GM21515 (cell line): Measurements from ENCODE around the gene IMPDH1.

Experiments used
- ATAC-seq: cut with Tn5 transposase; IDR thresholded peaks from one replicate; pipeline ENCODE4 v1.9.1; 2021; ENCODE audit not compliant: unreplicated experiment

The IMPDH1 gene

DNA sequence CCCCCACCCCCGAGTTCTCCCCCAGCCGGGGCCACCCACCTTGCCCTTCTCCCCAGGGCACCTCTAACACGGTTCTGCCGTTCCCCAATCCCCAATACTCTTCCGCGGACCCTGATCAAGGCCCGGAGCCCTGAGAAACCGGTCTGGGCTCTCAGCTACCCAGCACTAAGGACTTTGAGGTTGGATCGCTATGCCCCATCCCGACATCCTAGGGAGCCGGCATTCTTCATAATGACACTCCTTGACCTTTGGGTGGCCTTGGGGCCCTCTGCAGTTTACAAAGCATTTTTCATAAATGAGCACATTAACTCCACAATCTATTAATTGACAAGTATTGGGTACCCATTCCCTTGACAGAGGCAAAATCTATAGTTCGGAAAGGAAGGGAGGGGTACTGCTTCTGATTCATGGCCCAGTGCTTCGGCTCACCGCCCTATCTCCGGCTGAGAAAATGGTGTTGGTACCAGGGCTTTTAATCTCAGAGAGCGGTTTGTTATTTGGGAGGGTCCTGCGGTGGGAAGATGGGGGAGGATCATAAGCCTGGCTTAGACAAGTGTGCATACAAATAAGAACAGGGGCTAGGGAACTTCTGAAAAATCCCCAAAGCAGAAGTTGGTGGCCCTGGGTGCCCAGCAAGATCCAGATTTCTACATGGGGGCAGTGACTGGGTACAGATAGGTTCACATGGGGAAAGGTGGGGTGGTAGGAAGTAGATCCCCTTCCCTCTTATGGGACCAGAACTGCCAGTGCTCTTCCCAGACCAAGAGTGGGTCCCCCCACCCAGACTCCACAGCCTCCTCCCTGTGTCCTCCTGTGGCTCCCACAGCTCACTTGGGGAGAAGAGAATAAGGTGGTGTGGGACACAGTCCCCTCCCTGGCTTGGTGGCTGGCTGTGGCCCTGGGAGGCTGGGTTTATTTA is 3.2 kb downstream of the IMPDH1 start:
- no peak for ATAC-seq

DNA sequence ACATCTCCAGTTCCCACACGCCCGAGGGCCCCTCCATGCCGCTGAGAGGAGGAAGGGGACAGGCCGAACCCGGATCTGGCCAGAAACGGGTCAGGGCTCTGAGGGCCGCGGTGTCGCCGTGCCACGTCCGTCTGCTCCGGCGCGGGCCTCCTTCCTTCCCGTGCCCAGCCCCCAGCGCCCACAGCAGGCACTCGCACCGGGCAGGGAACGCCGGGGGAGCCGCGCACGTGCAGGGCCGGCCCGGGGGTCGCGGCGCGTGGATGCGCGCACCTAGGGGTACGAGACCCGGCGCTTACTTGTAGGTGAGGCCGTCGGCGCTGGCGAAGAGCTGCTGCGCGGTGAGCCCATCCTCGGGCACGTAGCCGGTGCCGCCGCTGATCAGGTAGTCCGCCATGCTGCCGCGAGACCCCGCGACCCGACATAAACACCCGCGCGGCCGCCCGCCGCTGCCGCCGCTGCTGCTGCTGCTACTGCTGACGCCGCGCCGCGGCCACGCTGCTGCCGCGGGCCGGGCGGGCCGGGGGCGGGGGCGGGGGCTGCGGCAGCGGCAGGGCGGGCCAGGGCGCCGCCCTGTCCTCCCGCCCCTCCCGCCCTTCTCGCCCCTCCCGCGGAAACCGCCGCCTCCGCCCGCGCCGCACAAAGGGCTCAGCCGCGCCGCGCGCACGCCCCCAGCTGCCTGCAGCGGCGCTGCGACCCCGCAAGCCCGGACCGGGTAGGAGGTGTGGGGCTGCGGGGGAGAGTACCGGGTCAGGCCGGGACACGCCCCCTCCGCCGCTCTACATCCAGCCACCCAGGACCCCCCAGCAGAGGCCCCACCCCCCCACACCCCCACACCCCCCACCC is 4.1 kb downstream of the IMPDH1 start:
- no peak for ATAC-seq

DNA sequence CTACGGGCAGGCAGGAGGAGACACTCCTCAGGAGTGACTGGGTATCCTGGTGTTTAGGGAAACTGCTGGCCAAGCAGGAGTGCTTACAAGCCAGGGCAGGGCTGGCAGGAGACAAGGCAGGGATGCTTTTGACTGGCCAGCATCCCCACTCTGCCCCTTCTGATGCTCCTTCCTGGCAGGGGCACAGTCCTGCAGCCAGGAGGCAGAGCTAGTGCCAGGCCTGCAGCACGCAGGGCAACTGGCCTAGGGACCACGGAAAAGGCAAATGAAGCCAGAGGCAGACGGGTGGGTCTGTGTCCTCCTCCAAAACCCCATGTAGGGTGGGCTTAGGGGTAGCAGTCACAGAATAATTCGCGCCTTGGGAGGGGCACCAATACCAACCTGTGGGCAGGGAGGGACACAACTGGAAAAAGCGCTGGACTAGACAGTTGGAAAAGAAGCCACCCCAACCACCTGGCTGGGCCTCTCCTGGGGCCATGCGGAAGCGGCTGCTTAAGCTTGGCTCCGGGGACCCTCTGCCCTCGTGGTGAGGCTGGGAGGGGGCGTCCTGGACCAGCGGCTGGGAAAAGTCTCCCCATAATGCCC is 4.8 kb downstream of the IMPDH1 start:
- no peak for ATAC-seq

DNA sequence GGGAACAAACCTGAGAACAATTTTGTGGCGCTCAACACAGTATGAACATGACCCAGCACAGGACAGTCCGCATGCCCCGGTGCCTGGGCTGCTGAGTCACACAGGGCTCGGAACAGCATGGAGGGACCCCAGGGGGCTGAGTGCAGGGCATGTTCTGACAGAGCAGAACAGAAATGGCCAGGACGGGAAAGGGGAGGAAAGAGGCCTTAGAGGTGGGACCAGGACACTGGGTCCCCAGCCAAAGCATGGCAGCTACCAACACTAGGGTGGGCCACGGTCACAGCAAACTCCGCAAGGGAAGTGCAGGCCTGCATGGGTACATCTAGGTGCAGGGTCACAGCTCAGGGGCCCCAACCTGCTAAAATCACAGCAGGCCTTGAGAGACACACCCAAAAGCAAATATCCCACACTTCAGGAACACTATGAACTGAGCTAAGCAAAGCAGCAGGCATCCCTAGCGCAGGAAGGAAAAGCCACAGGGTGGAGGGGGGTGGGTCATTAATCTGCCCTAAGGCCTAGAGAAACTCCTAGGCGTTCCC is 5.6 kb downstream of the IMPDH1 start:
- ATAC-seq, result no peak

DNA sequence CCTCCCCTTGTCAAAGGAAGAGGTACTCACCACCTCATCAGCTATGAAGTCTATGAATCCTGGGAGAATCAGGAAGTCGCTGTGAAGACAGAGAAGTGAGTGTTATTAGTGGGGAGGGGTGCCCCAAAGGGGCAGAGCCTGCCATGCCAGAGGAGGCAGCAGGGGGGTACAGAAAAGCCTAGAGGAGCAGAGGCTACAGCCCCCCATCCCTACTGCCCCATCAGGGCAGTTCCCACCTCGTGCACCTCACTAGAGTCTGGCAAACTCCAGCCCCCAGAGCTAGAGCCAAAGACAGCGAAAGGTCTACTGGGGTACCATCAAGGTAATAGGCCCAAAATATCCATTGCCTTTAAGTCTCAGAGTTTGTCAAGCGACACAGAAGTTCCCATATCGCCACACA is 6.1 kb downstream of the IMPDH1 start:
- ATAC-seq, result no peak

DNA sequence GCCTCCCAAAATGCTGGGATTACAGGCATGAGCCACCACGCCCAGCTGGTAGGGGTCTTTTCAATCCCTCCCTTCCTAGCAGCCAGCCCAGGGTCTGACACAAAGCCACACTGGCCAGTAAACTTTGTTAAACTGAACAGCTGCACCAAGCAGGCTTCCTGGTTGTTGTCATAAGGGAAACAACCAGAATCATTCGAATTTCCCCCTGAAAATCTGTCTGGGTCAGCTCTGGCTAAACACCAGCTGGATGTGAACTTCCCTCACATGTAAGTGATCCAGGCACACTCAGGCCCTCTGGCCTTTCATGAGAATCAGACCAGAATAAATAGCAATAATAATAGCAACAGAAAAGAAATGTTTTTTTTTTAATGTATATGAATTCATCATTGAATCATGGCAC is 7.4 kb downstream of the IMPDH1 start:
- ATAC-seq, result no peak

DNA sequence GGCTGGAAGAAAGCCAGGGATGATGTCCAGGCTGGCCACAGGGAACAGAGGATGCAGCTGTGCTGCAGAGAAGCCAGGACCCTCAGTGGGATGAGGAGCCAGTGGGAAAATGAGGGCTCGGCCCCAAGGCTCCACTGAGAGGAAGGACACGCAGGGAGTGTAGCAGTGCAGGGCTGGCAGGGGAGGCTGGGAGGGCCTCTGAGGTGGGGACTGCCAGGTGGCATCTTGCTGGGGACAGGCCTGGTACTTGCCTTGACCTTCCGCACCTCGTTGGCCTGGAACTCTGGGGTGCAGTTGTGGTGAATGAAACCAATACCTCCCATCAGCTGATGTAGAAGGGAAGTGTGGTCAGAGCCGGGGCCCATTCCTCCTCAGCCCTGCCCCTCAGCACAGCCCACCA is 9.2 kb downstream of the IMPDH1 start:
- no peak for ATAC-seq

DNA sequence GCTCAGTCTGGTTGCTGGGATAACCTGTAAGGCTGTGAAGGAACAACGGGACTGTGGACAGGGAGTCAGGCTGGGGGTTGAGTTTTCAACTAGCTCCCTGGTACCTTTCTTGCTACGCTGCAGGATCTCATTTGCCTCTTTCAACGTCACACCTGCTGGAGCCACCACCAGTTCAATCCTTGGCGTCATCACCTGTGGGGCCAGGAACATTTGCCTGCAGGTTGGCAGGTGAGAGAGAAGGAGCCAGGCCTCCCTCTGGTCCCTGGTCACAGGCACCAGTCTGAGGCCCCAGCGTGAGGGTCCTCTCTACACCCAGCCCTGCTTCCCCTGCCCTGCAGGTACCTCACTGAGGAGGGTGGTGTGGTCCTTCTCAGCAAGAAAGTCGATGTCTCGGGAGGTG is 9.8 kb downstream of the IMPDH1 start:
- ATAC-seq, result no peak

DNA sequence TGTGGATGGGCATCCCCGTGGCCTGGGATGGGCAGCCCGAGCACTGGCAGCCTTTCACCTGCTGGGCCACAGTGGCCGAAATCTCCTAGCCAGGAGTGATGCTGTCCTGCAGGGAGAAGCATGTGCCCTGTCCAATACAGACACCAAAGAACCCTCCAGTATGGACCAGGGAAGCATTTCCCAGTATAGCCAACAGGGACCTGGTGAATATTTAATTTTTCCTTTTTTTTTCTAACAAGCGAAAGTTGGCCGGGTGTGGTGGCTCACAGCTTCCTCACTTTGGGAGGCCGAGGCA is 11.0 kb downstream of the IMPDH1 start:
- no peak for ATAC-seq

DNA sequence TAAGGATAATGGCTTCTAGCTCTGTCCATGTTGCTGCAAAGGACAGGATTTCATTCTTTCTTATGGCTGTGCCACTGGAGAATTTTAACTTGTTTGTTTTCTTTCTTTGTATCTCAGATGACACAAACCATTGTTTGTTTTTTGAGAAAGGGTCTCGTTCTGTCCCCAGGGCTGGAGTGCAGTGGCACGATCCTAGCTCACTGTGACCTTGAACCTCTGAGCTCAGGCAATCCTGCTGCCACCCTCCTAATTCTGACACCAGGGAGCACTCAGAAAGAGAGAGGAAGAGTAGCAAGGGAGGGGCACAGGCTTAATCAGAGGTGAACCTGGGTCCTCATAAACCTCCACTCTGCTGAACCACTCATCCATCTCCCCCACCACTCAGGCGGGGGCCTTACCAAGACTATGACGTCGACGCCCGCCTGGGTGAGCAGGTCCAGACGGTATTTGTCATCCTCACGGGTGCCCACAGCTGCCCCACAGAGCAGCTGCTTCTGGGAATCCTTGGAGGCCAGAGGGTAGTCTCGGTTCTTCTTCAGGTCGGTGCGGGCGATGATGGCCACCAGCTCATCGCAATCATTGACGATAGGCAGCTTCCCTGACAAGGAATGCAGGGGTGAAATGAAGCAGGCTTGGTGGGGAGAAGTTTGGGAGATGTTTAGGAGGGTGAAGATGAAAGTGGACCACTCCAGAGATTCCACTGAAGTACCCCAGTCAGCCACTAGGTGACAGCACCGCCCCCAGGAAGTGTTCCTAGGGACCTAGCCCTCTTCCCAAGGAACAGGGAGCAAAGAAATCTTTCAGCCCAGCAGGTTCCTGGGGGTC is 11.6 kb downstream of the IMPDH1 start:
- no peak for ATAC-seq

DNA sequence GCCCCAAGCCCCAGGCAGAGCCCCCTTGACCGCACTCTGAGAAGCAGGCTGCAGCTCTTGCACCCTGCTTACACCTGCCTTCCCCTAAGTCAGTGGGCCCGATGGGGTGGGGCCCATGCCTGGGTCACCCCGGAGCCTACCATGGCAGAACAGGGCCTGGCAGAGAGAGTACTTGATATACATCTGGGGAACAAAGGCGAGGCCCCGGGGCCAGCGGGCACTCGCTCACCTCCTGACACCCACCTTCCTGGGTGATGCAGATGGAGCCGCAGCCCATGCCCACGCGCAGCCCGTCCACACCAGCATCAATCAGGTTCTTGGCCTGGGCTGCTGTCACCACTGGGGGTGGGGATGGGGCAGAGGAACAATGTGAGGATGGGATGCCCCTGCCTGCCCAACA is 13.4 kb downstream of the IMPDH1 start:
- ATAC-seq, result no peak

DNA sequence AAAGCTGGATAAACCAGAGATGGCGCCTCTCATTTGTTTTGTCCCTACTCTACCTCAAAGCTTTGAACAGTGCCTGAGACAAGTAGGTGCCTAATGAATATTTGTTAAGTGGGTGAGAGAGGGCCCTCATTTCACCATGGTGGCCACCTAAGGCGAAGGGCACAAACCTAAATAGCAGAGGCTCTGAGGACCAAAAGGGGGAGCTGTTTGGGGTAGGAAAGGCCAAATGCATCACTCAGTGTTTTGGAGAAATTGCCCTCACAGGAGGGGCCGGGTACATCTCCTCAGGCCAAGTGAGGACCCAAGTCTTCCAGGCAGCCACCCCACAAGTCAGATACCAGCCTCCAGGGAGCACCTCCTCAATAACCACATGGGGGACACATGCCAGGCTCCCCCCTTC is 14.0 kb downstream of the IMPDH1 start:
- no peak for ATAC-seq

DNA sequence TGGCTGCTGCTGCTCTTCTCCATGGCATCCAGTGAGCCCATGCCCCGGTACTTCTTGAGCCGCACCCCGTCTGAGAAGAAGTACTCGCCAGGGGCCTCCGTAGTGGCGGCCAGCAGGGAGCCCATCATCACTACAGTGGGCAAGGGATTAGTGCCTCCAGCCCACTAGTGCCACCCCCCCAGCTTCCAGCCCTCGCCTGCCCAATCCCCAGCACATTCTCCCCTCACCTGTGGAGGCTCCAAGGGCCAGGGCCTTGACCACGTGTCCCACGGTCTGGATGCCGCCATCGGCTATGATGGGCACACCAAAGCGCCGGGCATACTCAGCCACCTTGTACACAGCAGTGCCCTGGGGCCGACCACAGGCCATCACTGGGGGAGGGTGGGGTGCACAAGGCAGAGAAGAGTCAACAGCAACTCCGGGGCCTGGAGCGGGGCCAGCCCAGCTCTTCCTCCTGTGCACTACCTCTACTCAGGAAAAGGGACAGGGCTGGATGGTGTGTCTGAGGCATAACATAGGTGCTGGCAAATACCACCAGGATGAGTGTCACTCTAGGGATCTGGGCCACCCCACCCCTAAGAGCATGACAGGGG is 14.8 kb downstream of the IMPDH1 start:
- no peak for ATAC-seq

DNA sequence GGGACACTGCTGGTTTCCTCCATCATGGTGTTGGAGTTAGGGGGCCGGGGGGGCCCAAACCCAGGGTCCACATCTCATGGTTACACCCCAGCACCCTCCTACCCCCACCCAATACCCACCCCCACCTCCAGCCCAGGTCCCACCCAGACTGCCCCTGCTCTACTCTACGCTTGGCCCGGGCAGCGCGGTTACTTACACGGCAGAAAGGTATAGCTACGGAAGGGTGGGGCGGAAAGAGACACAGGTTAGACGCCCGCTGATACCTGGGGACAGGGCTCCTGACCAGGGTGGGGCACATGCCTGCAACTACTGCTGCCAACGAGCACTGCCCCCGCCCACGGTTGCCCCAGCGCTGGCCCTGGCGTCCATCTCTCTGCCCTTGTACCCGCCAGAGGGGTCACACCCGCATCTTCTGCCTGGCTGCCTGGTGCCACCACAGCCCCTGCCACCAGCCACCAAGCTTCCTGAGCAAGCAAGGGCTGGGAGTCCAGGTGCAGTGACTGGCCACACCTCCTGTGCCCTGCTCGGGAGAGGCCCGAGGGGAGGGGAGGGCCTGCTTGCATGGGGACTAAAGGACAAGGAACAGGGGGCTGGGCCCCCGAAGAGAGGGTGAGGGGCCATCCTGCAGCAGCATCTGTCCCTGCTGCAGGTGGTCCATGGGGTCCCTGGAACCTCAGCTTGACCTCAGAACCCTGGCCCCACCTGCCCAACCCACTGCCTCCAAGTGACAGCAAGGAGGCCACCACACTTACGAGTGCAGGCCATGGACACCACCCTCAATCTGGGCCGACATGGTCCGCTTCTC is 16.1 kb downstream of the IMPDH1 start:
- no peak for ATAC-seq

DNA sequence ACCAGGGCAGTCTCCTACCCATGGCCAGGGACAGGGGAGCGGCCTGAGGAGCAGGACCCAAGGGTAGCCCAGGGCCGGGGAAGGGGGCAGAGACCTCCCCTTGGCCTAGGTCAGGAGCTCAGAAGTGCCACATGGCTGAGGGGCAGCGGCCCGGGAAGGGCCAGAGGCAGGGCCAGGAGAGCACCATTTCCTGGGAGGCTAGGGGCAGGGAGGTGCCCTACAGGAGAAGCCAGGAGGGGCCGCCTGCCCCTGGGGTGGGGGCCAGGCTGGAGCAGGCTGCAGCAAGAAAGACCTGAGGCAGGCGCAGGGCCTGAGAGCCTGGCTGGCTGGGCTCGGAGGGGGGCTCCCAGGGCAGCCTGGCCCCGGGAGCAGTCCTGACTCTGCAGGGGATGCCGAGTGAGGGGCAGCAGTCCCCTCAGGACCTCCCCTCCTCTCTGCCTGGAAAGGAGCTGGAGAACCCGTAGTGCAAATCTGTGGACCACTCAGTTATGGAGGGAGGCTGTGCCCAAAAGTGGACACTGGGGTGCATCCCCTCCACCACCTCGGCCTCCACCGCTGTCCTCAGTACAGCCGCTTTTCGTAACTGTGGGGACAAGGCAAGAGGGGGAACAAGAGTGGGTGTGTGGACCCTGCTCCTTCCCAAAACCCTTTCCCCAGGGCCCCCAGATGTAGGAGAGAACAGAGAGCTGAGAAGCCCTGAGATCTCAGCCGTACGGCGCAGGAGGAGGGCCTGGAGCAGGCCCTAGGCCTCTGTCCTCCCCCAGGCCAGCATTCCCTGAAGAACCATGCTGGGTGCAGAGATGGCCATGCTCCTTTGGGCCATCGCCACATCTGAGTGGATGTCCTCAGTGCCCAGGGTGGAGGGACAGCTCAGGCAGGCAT is 17.1 kb downstream of the IMPDH1 start:
- ATAC-seq, result no peak

DNA sequence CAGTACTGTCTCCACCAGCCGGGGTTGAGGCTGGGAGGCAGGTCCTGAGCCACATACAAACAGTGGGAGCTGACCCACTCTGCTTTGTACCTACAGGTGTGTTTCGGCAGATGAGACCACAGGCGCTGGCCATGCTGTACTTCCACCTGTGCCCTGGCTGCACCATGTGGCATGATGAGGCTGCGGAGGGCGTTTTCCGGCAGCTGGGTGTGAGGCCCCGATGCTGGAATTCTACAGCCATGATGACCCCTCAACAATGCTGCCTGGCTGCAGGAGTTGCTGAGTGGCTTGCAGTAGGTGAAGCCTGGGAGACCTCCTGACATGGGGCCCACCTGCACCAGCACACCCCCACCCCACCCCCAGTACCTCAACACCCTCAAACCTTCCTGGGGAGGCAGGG is 18.0 kb downstream of the IMPDH1 start:
- ATAC-seq, result no peak

DNA sequence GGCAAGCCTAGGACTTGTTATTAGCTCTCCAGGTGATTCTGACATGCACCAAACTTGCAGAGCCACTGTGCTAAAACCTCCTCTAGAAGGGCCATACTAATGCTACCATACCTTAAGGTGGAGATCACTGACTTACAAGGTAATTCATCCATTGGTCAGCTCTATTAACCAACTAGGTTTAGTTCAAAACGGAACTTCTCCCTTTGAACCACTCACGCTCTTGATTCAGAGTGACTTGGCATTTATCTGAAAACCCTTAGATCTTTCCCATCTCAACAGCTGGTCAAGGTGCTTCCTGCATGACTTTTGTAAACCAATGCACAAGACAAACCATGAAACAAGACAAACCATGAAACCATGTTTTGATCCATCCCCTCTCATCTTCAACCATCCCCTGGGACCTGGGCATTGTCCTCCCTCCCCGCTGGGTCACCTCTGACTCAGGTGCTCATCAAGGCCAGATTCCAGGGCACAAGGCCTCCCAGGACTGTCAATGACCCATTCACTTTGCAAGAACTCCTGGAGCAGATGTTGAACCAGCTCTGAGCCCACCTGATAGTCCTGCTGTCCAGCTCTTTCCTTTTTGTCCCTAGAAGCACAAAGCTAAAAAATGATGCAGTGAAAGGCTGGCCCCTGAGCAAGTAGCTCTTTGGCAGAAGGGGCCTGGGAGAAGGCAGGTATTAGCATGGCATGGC is 18.8 kb downstream of the IMPDH1 start:
- ATAC-seq, result no peak
